SK-N-SH treated with all-trans-retinoic acid at 6 μM for 48 hours (cell line): ENCODE measurements around the gene PHYKPL.

Source experiments
- RARB ChIP-seq: fragments of 250-450 bp; sonication (Bioruptor Pico); IDR thresholded peaks from 2 replicates; pipeline ENCODE4 v1.8.0; 2021; ENCODE audit warnings: mild to moderate bottlenecking, moderate library complexity
- ZNF565 ChIP-seq: fragments of 450-650 bp; formaldehyde crosslinking; conservative IDR thresholded peaks from 2 replicates; pipeline ENCODE4 v1.5.0; 2020; ENCODE audit warnings: low read depth, mild to moderate bottlenecking, moderate library complexity

- TF ChIP-seq ZNF565 (CRISPR knock-in tag) (no peak), RARB (no peak)
Observed at GRCh38 chr5:178210073-178210535, 22.5 kb downstream of the PHYKPL start.
